SU-DHL-6 (cell line): ENCODE measurements around the gene LRRC40.

Experiments
- H2AFZ ChIP-seq: fragments of 200-600 bp; sonication (generic); 2 replicates; pipeline ENCODE4 v1.6.1; 2014; ENCODE audit warnings: low read depth, mild to moderate bottlenecking, moderate library complexity, mixed read lengths, antibody characterized with exemption, low read length; ENCODE audit not compliant: severe bottlenecking
- H3F3A ChIP-seq: fragments of 200-600 bp; shearing (Covaris generic); 2 replicates; pipeline ENCODE4 v1.6.0; 2016; ENCODE audit warnings: antibody characterized with exemption, mild to moderate bottlenecking; ENCODE audit not compliant: insufficient read depth
- H3K27ac ChIP-seq: fragments of 200-600 bp; sonication (generic); 2 replicates; pipeline ENCODE4 v1.5.1; 2016; ENCODE audit warnings: low read depth, mild to moderate bottlenecking, low read length, moderate library complexity, mixed read lengths
- H3K27me3 ChIP-seq: fragments of 200-600 bp; sonication (generic), shearing (Covaris generic); 2 replicates; pipeline ENCODE4 v1.6.0; 2014; ENCODE audit warnings: mild to moderate bottlenecking, low read length
- H3K36me3 ChIP-seq: fragments of 200-600 bp; sonication (generic); 2 replicates; pipeline ENCODE4 v1.6.1; 2014; ENCODE audit warnings: mild to moderate bottlenecking, low read length, mixed read lengths
- H3K4me2 ChIP-seq: fragments of 300-600, 200-600 bp; shearing (Covaris generic), sonication (generic); 2 replicates; pipeline ENCODE4 v1.6.0; 2014; ENCODE audit warnings: low read length, low read depth, mild to moderate bottlenecking; ENCODE audit not compliant: poor library complexity, severe bottlenecking
- H3K4me3 ChIP-seq: fragments of 200-600 bp; sonication (generic); 2 replicates; pipeline ENCODE4 v1.5.1; 2014; ENCODE audit warnings: antibody characterized with exemption, low read length, mild to moderate bottlenecking, mixed read lengths; ENCODE audit not compliant: insufficient read depth, poor library complexity, severe bottlenecking
- H3K79me2 ChIP-seq: fragments of 200-600 bp; sonication (generic); 2 replicates; pipeline ENCODE4 v1.6.1; 2014; ENCODE audit warnings: mild to moderate bottlenecking, low read length, moderate library complexity; ENCODE audit not compliant: insufficient read depth
- H3K9ac ChIP-seq: fragments of 200-600 bp; sonication (generic); 2 replicates; pipeline ENCODE4 v1.7.0; 2014; ENCODE audit warnings: mild to moderate bottlenecking, low read length
- H3K9me2 ChIP-seq: fragments of 200-600 bp; sonication (generic); replicated peaks from 2 replicates; pipeline ENCODE4 v1.6.1; 2014; ENCODE audit warnings: low read length; ENCODE audit not compliant: insufficient read depth
- H3K9me3 ChIP-seq: fragments of 200-600 bp; sonication (generic); 2 replicates; pipeline ENCODE4 v1.6.1; 2014; ENCODE audit warnings: low read length, mixed read lengths; ENCODE audit not compliant: insufficient read depth
- H4K20me1 ChIP-seq: fragments of 200-600 bp; sonication (generic); 2 replicates; pipeline ENCODE4 v1.6.1; 2014; ENCODE audit warnings: low read depth, mild to moderate bottlenecking, antibody characterized with exemption, low read length, moderate library complexity, mixed read lengths
- CTCF ChIP-seq: fragments of 200-600 bp; sonication (generic); IDR thresholded peaks from one replicate; pipeline ENCODE4 v1.5.1; 2017; ENCODE audit warnings: antibody characterized with exemption, mild to moderate bottlenecking, low read length, moderate library complexity; ENCODE audit not compliant: insufficient read depth, poor library complexity, severe bottlenecking
- EZH2phosphoT487 ChIP-seq: fragments of 200-600 bp; sonication (generic), shearing (Covaris generic); conservative IDR thresholded peaks from 2 replicates; pipeline ENCODE4 v1.6.1; 2018; ENCODE audit warnings: mild to moderate bottlenecking, antibody characterized with exemption, low read length, moderate library complexity, mixed read lengths

The LRRC40 gene

DNA sequence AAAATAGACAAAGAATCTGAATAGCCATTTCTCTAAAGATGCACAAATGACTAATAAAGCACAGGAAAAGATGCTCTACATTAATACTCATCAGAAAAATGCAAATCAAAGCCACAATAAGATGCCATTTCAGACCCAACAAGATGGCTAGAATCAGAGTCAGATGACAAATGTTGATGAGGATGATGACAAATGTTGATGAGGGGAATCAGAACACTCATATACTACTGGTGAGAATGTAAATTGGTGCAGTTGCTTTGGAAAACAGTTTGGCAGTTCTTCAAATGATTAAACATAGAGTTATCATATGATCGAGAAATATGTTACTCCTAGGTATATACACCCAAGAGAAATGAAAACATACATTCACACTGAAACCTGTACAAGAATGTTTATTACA lies 33.9 kb downstream of the LRRC40 start:
- Histone ChIP-seq H4K20me1 (no peaks in the 10 kb centered on the region), H3K9ac (no peak overlapping the region)

GRCh38 chr1:70169018-70169839 lies 36.1 kb downstream of the LRRC40 start:
- Histone ChIP-seq H3K36me3 (peaks cover 27% of the 10 kb centered on the region), H3K9me3 (no peaks in the 10 kb centered on the region), H3K9me2 (no peaks in the 10 kb centered on the region), H4K20me1 (no peaks in the 10 kb centered on the region), H3K4me3 (no peak overlapping the region), H3K9ac (no peak overlapping the region), H3K79me2 (no peaks in the 10 kb centered on the region), H3K4me2 (no peak overlapping the region), H2AFZ (no peak overlapping the region), H3K27ac (no peak overlapping the region), H3K27me3 (no peaks in the 10 kb centered on the region), H3F3A (0 out of 2 replicates have a peak, but pooled peaks cover 3% of the 10 kb centered on the region)
- TF ChIP-seq CTCF, result no peak
- TF ChIP-seq EZH2phosphoT487, result no peak

More for the DNA sequence above, 33.9 kb downstream of the LRRC40 start:
- Histone ChIP-seq H3K4me2 (no peak overlapping the region), H3K27ac (no peak overlapping the region), H3K79me2 (no peaks in the 10 kb centered on the region), H3F3A (0 out of 2 replicates have a peak, but pooled peaks cover 3% of the 10 kb centered on the region), H3K4me3 (no peak overlapping the region), H3K9me3 (no peaks in the 10 kb centered on the region), H2AFZ (no peak overlapping the region), H3K9me2 (no peaks in the 10 kb centered on the region), H3K27me3 (no peaks in the 10 kb centered on the region), H3K36me3 (peaks cover 30% of the 10 kb centered on the region)
- no peak for TF ChIP-seq EZH2phosphoT487
- TF ChIP-seq CTCF, result no peak

GRCh38 chr1:70168283-70168682 lies 37.1 kb downstream of the LRRC40 start:
- Histone ChIP-seq H3K27me3 (no peaks in the 10 kb centered on the region), H2AFZ (no peak overlapping the region), H4K20me1 (no peaks in the 10 kb centered on the region), H3K79me2 (no peaks in the 10 kb centered on the region), H3K9me3 (no peaks in the 10 kb centered on the region), H3F3A (0 out of 2 replicates have a peak, but pooled peaks cover 3% of the 10 kb centered on the region), H3K4me3 (no peak overlapping the region), H3K9ac (no peak overlapping the region), H3K9me2 (no peaks in the 10 kb centered on the region), H3K4me2 (no peak overlapping the region), H3K36me3 (peaks cover 17% of the 10 kb centered on the region), H3K27ac (no peak overlapping the region)
- no peak for TF ChIP-seq EZH2phosphoT487
- no peak for TF ChIP-seq CTCF
